NCI-H1436 (cell line): Measurements from ENCODE around the gene NBPF3.
"Not testable (repeated sequence)": the region's sequence is repeated elsewhere in the genome, so short reads cannot be mapped to it uniquely, and the experiment has no call there.

Experiments used
- DNase-seq: peaks from one replicate; lab custom pipeline; 2025; lab: John Stamatoyannopoulos, UW

The NBPF3 gene

DNA sequence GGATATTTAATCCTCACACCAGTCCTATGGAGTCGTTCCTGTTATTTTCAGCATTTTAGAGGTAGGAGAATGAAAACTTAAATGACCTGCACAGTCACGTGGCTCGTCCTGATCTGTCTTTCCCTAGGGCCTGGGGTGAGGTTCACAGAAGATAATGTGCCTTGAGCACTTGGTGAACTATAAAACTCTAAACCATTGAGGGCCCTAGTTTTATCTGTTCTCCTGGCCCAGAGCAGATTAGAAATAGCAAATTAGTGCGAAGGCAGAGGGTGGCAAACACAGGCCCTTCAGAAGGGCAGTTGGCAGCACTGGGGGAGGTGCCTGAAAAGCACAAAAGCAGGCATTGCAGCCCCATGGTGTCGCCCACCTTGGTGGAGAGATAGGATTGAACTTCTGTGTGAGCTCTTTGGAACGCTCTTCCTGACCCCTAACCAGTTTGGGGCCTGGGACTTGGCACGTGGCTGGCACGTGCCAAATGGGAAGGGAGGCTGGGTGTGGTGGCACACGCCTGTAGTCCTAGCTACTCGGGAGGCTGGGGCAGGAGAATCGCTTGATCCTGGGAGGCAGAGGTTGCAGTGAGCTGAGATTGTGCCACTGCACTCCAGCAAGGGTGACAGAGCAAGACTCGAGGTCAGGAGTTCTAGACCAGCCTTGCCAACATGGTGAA, 1.2 kb upstream of the NBPF3 start:
- not testable (repeated sequence) for DNase-seq

DNA sequence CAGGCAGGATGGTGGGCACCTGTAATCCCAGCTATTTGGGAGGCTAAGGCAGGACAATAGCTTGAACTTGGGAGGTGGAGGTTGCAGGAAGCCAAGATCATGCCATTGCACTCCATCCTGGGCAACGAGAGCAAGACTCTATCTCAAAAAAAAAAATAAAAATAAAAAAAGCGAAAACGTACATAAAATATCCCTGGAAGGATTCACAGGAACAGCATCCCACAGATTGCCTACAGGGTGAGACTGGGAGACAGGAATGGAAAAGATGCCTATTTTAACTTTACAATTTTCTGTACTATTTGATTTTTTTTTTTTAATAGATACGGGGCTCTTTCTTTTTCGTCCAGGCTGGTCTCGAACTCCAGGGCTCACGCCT, 604 bp upstream of the NBPF3 start:
- no peak for DNase-seq

DNA sequence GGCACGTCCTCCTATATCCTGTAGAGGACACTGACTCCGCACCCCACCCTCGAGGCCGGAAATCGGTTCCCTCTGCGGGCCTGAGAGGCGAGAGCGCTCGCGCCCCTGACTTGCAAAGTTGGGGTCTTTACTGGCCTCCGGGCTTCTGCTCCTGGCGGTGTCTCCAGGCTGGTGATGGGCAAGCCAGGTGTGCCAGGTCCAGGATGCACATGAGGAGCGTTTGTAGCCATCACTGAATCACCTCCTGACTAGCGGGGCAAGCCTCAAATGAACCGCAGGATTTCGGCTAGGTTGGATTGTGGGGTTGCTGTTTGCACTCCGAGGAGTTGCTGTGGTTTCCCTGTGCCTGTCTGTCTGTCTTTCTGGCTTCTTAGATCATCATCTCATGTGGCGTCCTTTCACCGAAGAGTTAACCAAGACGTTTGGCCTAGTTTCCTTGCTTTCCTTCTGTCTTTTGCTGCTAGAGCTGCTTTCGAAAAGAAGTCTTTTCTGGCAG, 741 bp downstream of the NBPF3 start:
- not testable (repeated sequence) for DNase-seq

DNA sequence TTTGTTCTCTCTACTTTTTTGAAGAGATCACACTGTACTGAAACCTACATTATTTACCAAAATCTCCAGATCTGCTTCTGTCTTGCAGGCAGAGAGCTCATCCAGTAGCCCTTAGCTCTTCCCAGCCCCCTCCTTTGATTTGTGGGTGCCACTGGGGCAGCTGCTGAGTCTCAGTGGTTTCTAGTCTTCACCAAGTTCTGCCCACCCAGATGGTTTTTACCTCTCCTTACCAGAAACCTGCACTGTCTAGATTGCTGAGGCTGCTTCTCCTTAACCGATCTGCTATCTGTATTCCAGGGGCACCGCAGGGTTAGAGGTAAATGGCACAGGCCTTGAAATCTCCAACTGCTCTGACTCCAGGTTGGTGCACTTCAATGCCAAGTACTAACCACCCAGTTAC, 6.7 kb downstream of the NBPF3 start:
- DNase-seq, result not testable (repeated sequence)

DNA sequence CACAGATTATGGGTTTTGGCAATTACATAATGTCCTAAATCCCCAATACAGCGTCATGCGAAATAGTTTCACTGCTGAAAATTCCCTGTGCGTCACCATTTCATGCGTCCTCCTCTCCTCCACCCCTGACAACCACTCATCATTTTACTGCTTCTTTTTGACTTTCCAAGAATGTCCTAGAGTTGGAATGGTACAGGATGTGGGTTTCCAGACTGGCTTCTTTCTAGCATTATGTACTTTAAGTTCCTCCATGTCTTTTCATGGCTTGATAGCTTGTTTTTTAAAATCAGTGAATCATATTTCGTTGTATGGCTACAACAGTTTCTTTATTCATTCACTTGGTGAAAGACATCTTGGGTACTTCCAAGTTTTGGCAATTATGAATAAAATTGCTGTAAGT, 7.4 kb downstream of the NBPF3 start:
- DNase-seq, result no peak

DNA sequence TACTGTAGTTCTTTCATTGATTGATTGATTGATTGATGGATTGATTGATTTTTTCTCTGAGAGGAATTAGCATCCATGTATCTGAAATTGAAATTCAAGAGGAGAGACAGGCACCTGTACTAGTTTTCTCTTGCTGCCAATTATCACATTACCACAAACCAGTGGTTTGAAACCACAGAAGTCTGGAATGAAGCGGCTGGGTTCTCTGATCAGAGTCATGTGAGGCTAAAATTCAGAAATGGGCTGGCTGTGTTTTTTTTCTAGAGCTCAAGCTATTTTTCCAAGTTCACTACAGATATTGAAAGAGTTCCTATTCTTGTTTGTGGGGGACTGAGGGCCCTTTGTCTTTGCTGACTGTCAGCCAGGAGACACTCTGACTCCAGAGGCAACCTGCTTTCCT, 10.0 kb downstream of the NBPF3 start:
- DNase-seq, result no peak

DNA sequence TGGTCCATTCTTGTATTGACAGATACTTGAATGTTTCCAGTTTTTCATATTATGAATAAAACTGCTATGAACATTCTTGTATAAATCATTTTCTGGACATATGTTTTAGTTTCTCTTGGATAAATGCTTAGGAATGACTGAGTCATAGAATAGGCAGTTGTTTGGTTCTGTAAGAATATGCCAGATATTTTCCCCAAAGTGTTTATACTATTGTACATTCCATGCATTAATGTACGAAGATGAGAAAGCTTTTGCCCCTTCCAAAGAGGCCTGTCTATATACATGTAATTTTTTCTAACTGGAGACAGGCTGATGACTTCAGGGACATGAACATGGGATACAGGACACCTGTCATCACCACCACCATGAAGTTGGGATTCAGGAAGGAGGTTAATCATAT, 11.3 kb downstream of the NBPF3 start:
- no peak for DNase-seq

DNA sequence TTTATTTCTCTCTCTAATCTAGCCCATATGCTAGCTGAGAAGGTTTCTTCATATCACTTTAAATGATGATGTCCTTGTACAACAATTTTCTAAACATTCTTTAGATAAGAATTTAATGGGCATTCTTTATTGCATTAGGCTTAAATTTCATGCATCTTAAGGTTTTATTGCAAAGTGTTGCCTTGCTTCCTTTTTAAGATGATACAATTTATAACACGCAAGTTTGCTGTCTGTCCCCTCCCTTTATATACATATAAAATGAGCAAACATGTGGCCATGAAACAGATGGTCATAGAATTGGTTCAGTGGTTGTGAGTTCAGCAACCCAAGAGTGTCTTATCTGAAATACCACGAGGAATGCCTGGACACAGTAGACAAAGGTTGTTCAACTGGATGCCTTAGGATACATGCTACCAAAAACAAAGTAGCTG, 12.1 kb downstream of the NBPF3 start:
- no peak for DNase-seq

DNA sequence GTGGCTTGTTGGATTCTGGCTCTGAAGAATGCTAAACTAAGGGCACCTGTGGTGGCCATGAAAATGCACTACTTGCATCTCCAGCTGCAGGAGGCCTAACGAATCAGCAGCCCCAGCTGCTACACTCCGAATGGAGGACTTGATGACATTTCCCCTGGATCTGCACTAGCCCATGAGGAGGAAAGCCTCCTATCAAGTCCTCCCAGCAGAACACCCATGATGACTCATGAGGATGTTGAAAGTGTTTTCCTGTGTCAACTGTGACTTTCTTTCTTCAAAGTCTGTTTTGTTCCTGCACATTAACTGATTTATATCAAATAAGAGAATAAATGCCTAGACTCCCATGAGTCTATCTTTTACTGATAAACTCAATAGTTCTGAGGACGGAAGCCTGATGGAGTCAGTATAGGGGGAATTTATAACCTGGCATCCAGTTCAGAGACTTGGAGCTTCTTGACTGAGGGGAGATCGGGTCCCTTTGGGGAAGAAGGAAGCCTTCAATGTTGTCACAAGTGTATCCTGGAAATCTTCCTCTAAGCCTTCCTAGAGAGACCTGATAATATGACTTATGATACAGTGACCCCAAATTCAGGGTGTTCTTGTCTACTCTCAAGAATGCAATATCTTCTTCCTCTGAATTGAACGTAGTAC, 14.2 kb downstream of the NBPF3 start:
- not testable (repeated sequence) for DNase-seq

DNA sequence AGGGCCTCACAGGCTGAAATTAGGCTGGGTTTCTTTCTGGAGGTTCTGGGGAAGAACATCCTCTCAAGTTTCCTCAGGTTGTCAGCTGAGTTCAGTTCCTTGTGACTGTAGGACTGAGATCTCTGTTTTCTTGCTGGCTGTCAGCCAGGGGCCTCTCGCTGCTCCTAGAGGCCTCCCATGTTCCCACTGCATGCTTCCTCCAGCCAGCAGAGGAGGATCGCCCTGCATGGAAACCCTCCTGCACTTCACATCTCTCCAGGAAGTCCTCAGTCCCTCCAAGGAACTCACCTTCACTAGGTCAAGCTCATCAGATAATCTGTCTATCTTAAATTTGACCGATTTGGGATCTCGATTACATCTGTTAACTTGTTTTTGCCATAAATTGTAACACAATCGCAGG, 15.0 kb downstream of the NBPF3 start:
- DNase-seq, result not testable (repeated sequence)

DNA sequence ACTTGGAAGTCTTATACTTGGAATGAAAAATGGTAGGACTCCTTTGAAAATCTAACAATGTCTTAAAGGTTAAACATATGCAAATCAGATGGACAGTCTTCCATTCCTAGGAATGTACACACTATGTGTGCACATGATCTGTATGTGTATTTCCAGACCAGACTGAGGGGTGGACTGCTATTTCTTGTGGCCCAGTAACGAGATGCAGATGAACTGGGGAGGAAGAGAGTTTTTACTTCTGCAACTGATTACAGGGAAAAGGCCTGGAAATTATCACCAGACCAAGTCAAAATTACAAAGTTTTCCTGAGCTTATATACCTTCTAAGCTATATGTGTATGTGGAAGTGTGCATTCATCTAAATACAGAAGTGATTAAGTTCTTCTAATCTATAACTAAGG, 17.7 kb downstream of the NBPF3 start:
- no peak for DNase-seq

DNA sequence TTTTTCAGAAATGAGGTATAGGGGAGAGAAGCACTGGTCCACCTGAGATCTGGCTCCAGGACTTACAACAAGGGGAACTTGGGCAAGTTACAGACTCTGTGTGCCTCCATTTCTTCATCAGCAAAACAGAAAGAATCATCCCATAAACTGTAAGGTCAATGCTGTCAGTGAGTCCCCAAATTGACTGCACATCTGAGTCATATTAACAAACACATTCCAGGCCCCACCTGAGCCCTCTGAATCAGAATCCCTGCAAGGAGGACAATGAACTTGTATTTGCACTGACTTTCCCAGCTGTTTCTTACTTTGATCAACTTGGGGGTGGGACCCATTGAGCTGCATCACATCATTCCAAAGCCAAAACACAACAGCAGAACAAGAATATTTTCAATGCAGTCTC, 25.2 kb downstream of the NBPF3 start:
- DNase-seq, result not testable (repeated sequence)

DNA sequence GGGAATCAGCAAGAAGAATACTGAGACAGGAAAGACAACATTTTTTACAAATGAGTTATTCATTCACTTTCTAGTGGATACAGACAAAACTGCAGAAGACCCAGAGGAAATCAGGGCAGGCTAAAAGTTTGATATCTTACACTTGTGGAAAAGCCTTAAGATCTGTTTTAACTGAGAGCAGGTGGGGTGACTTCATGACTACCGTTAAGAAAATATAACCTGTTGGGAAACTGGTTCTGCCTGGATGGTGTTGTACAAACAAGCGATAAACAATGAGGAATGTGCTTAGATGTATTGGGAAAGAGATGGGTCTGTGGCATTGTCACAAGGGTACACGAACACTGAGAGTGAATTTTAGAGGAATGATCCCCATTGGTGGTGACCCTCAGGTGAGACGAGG, 28.0 kb downstream of the NBPF3 start:
- DNase-seq, result not testable (repeated sequence)

DNA sequence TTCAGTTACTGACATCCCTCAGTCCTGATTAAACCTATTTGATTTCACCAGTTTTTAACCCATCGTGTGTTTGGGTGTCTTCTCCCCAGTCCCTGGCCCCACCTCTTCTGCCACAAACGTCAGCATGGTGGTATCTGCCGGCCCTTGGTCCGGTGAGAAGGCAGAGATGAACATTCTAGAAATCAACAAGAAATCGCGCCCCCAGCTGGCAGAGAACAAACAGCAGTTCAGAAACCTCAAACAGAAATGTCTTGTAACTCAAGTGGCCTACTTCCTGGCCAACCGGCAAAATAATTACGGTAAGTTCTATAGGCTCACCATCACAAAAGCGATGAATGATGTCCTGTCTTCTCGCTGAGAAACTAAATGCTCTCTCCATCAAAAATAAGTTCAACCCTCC, 28.7 kb downstream of the NBPF3 start:
- no peak for DNase-seq

DNA sequence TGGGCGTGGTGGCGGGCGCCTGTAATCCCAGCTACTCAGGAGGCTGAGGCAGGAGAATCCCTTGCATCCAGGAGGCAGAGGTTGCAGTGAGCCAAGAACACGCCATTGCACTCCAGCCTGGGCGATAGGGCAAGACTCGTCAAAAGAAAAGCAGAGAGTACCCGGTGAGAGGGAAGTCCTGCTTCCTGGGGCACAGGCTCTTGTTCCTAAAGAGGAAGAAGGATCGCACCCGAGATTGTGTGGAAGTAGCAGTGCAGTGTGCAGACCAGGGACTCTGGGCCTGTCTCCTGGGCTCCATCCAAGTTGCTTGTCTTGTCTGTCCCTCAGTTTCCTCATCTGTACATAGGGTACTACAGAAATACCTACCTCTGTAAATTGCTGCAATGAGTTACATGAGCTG, 29.6 kb downstream of the NBPF3 start:
- no peak for DNase-seq

DNA sequence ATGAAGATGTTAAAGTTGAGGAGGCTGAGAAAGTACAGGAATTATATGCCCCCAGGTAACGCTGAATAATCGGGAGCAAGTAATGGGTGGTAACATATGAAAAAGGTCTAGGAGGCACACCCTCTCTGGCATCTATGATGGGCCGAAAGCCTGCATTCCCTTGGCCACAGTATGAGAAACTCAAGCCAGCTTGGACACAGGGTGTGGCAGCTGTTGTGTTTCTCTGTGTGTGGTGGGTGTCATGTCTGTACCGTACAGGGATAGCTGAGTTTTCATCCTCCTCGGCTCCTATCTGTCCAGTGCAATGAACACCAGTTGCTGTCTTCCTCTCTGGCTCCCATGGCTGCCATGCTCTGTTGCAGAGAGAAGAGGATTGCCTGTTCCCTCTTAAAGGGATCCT, 32.9 kb downstream of the NBPF3 start:
- DNase-seq, result no peak

DNA sequence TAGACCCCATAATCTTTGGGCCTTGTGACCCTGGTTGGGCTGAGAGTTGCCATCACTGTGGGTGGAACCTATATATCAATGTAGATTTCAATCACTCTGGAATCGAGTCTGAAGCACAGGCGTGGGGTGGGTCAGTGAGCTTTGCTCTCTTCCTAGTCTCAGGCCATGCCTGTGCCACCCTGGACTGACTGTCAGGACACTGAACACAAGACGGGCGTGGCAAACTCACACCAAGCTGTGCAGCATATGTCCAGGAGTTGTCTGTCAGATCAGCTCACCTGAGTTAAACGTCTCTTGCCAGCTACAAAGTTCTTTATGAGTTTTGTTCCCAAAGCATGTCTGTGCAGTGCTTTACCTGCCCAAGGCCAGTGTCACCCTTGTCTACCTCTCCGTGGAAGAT, 38.4 kb downstream of the NBPF3 start:
- no peak for DNase-seq

DNA sequence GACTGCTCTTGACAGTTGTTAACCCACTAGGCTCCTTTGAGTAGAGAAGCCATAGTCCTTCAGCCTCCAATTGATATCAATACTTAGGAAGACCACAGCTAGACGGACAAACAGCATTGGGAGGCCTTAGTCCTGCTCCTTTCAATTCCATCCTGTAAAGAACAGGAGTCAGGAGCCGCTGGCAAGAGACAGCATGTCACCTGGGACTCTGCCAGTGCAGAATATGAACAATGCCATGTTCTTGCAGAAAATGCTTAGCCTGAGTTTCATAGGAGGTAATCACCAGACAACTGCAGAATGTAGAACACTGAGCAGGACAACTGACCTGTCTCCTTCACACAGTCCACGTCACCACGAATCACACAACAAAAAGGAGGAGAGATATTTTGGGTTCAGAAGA, 43.9 kb downstream of the NBPF3 start:
- not testable (repeated sequence) for DNase-seq

DNA sequence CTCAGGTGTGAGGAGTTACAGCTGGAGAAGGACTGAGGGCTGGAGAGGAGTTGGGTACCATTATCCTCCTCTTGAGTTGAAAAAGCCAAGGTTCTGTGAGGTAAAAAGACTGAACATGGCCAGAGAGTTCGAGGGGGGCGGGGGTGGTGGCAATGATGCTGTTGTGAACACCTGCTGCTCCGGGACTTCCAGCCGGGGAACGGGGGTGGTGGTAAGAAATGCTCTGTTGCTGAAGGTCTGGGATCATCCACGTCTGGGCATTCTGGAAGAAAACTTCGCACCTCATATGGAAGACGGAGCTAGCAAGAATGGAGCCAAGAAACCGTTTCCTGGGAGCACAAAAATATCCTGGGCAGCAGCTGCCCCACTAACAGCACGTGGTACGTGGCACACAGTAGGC, 49.2 kb downstream of the NBPF3 start:
- no peak for DNase-seq

DNA sequence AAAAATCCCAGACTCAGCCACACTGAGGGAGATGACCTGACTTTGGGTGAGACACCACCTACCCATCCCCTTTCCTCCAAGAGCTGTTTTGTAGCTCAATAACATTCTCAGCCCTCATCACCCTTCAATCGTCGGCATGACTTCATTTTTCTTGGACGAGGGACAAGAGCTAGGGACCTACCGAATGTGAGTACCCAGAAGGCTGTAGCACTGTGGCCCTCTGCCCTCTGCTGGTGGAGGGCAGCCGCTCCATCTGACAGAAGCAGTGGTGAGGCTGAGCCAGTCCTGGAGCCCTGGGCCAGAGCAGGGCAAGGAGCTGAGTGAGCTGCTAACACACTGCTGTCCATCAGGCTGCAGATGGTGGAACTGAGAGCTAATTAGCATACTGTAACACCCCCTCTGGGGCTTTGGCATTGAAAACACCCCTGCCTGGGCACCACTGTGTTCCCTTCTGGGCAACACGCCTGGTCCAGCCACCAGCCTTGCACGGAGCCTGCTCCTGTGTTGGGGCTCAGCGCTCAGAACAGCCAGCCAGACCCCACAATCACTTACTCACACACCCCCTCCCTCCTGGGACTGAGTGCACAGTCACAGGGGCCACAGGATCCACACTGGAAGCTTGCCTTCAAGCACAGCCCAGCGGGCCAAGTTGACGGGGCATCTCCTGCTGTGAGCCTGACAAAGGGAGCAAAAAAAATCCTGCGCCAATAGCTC, 51.0 kb downstream of the NBPF3 start:
- DNase-seq, result no peak

DNA sequence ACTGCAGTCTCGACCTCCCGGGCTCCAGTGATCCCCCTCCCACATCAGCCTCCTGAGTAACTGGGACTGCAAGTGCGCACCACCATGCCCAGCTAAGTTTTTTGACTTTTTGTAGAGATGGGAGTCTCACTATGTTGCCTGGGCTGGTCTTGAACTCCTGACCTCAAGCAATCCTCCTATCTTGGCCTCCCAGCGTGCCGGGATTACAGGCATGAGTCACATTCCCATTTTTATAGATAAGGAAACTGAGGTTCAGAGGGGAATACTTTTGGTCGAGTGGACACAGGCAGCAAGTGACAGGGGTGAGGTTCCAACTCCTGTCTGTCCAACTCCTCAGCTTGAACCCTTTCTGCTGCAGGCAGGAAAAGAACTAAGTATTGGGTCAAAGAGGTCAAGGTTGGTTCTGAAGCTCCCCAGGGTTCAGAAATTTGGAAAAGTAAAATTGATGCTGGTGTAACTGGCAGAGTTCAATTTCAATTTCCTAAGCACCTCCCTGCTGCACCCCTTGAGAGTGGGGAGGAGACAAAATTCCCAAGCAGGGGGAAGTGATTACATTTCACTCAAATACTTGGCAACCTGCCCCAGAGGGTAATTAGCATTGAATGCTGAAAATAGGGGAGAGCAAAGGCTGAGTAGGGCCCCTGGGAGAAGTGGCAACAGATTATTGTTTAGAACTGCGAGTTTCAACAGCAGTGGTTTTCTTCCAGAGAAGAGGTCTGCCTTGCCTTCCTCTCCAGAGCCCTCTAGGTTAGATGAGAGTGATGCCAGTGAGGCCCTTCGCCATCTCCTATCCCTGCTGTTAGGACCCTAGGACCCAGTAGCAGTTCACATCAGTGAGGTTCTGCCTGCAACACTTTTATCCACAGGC, 51.8 kb downstream of the NBPF3 start:
- peak; percentile 96 for DNase-seq

DNA sequence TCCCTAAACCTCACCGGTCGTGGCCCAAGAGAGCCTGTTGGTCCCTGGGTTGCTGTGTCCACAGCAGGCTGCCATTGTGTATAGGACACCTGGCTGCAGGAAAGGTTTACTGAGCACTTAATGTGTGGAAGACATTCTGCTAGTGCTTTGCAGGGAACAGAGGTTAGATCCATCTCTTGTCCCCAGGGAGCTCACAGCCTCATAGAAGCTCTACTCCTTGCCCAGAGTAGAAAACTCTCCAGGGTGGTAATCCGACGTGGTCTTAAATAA, 52.4 kb downstream of the NBPF3 start:
- DNase-seq, result no peak

DNA sequence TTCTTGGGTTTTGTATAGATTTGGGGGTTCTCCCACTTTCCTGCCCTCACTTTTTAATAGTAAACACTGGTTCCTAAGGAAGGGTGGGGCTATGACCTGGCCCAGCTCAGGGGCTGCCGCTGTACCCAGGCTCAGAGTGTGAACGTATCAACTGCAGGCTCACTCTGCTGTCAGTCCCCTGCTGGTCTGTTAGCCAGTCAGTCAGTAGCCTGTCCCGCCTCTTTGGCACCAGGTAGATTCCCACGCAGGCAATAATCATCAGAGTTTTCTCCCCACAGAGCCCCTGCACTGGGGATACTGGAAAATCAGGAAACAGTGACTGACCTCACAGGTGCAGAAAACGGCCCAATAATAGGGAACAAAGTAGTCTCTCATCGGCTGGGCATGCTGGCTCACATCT, 54.3 kb downstream of the NBPF3 start:
- DNase-seq, result no peak
